Right lobe of liver (tissue), 6 donors: ENCODE data around the gene AMPH. TPM values are rescaled to one million over a fixed set of nuclear protein-coding genes. Genes with fewer than 3 reads are reported as not detected.

Experiments
- ATAC-seq, 4 donors: fragments of 200-7000 bp; cut with Tn5 transposase; one replicate each; pipeline ENCODE4 v1.9.1; 2020; ENCODE audit warnings: mild to moderate bottlenecking in 4 of 4, moderate library complexity in 4 of 4
- DNase-seq, 3 donors: peaks; one replicate each; pipeline ENCODE4 v3.0.0-alpha.2; 2020
- H3K27ac ChIP-seq, 3 donors: fragments of 200-600 bp; one replicate each; pipeline ENCODE4 v1.8.0; 2022
- H3K27me3 ChIP-seq, 2 donors: fragments of 200-600 bp; one replicate each; pipeline ENCODE4 v1.8.0; 2022
- H3K36me3 ChIP-seq, 4 donors: fragments of 200-600 bp; sonication (generic) in 1 of 4; one replicate each; pipeline versions ENCODE4 v1.5.1 to v1.8.0; 2017 to 2022; ENCODE audit warnings: control low read depth in 1 of 4
- H3K4me1 ChIP-seq, 4 donors: fragments of 200-600 bp; sonication (generic) in 1 of 4; one replicate each; pipeline versions ENCODE4 v1.5.1 to v1.8.0; 2017 to 2022; ENCODE audit warnings: control low read depth in 1 of 4
- H3K4me3 ChIP-seq, 3 donors: fragments of 200-600 bp; one replicate each; pipeline ENCODE4 v1.8.0; 2022
- H3K9me3 ChIP-seq, 4 donors: fragments of 200-600 bp; sonication (generic) in 1 of 4; one replicate each; pipeline versions ENCODE4 v1.5.1 to v1.8.0; 2017 to 2022; ENCODE audit warnings: control low read depth in 1 of 4
- CTCF ChIP-seq, 4 donors: fragments of 200-600 bp in 3 of 4; fragments of 450-650 bp in 1 of 4; IDR thresholded peaks; one replicate each; pipeline versions ENCODE4 v1.5.1 to v1.8.0; 2016 to 2022; ENCODE audit warnings: antibody characterized with exemption in 4 of 4, mild to moderate bottlenecking in 2 of 4
- POLR2A ChIP-seq: fragments of 450-650 bp; IDR thresholded peaks from one replicate; pipeline ENCODE4 v1.6.1; 2017; ENCODE audit warnings: antibody characterized with exemption, mild to moderate bottlenecking
- WGBS: methylation state at CpG from one replicate; pipeline ENCODE4 v1.1.6; 2018; ENCODE audit warnings: low coverage, low lambda C conversion rate; ENCODE audit not compliant: insufficient coverage; ENCODE audit errors: missing lambda C conversion rate; 5-methylcytosine and 5-hydroxymethylcytosine counted together
- intact Hi-C, 2 donors: fragments of 100-400 bp; cut with DNase I; formaldehyde crosslinking; loops; one replicate each; pipeline versions ENCODE4 v1.11.2 to v1.14.1; 2022
- total RNA-seq, 6 experiments: library from RNA; depleted of rRNA in 2 of 6; stranded (reverse); fragments of >200 nt in 2 of 6; fragmentation: NEBNext Ultra II Directional in 3 of 6; extraction: Animal tissue kit (Norgen Biotek cat#: 25700) in 3 of 6; gene quantifications; one replicate each; pipeline versions ENCODE4 v1.1.0 to v1.2.4, GENCODE V29; 2016 to 2023
- donor health status: DM: no; HTN: yes; CAD: no.
- donor health status: DM: no; HTN: no; CAD: no.
- donor health status: DM: no; HTN: no; CAD: no.
- donor health status: DM: no; HTN: yes; CAD: no.
- donor health status: DM: no; HTN: yes; CAD: no.

AMPH gene
- total RNA-seq, 6 experiments from 2014 or later, result 0.20 to 0.67 (median 0.39) TPM

- H3K9me3 ChIP-seq, result no peaks in the 10 kb centered on the region
- intact Hi-C loops, result no loop called here
- no peak for TF ChIP-seq POLR2A
- no peak for TF ChIP-seq CTCF (IDR thresholded peaks at IDR 0.05)
- no peak for DNase-seq
- ATAC-seq, result no peak
- no peaks in the 10 kb centered on the region for H3K4me1 ChIP-seq
- no peaks in the 10 kb centered on the region for H3K27me3 ChIP-seq
- H3K27ac ChIP-seq, result no peak overlapping the region
- no peaks in the 10 kb centered on the region for H3K36me3 ChIP-seq
- H3K4me3 ChIP-seq, result no peak overlapping the region
These were observed 192.2 kb downstream of the AMPH start for GRCh38 chr7:38438970-38439369.

DNA sequence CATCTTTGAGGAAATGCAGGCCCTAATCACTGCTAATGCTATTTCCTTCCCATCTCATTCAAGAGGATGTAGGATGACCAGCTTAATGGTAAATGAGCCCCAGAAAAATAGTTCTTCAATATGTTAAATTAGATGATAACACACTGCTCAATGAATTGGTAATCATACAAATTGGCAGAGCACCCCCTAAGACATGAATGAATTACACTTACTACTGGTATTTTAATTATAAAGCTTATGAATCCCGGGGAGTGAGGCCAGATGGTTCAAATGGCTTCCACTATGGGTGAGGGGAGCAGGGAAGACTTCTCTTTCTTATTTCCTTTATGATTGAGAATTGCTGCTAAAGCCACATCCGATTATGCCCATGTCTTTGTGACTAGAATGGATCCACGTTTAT lies 198.5 kb downstream of the AMPH start:
- intact Hi-C loops, result no loop called here

GRCh38 chr7:38432080-38432479 lies 199.1 kb downstream of the AMPH start:
- Histone ChIP-seq H3K4me3 (no peak overlapping the region), H3K27me3 (no peaks in the 10 kb centered on the region), H3K9me3 (no peaks in the 10 kb centered on the region), H3K4me1 (no peaks in the 10 kb centered on the region), H3K36me3 (no peaks in the 10 kb centered on the region), H3K27ac (no peak overlapping the region)
- 22% methylated on average over 1 of the region's 1 CpG for WGBS
- no peak for ATAC-seq
- intact Hi-C loops, result no loop called here
- no peak for DNase-seq
- TF ChIP-seq POLR2A (no peak), CTCF (IDR thresholded peaks at IDR 0.05) (no peak)

More for the DNA sequence above, 198.5 kb downstream of the AMPH start:
- H3K4me1 ChIP-seq, result no peaks in the 10 kb centered on the region
- ATAC-seq (no peak), DNase-seq (no peak)
- TF ChIP-seq CTCF (IDR thresholded peaks at IDR 0.05), result no peak
- TF ChIP-seq POLR2A, result no peak
- H3K4me3 ChIP-seq, result no peak overlapping the region
- H3K36me3 ChIP-seq, result no peaks in the 10 kb centered on the region
- WGBS, result 53% methylated on average over 3 of the region's 3 CpGs
- H3K9me3 ChIP-seq, result no peaks in the 10 kb centered on the region
- H3K27me3 ChIP-seq, result no peaks in the 10 kb centered on the region
- H3K27ac ChIP-seq, result no peak overlapping the region

- 47% methylated on average over 7 of the region's 7 CpGs for WGBS
- Histone ChIP-seq H3K27ac (no peak overlapping the region), H3K9me3 (no peaks in the 10 kb centered on the region), H3K36me3 (no peaks in the 10 kb centered on the region), H3K4me3 (no peak overlapping the region), H3K27me3 (no peaks in the 10 kb centered on the region), H3K4me1 (no peaks in the 10 kb centered on the region)
- ATAC-seq (no peak), DNase-seq (no peak)
- intact Hi-C loops, result no loop called here
- TF ChIP-seq POLR2A (no peak), CTCF (IDR thresholded peaks at IDR 0.05) (no peak)
These were observed 202.1 kb downstream of the AMPH start for GRCh38 chr7:38429057-38429456.

DNA sequence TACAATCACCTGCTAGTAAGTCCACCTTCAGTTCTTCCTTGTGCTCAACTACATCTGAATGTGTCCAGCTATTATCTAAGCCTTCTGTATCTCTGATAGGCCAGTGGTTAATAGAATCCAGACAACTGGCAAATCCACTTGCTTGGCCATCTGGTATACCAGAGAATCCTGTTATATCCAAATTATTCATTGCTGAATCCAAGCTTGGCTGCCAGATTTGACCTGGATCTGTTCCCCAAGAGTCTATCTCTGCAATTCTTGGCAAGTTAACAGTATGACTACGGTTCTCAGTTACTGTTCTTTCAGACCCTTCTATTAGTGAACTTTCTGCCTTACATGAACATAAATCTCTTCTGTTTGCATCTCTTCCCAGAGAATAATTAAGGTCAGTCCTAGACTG lies 203.1 kb downstream of the AMPH start:
- no peak overlapping the region for H3K27ac ChIP-seq
- no peaks in the 10 kb centered on the region for H3K36me3 ChIP-seq
- ATAC-seq, result no peak
- intact Hi-C loops, result no loop called here
- DNase-seq, result no peak
- H3K27me3 ChIP-seq, result no peaks in the 10 kb centered on the region
- TF ChIP-seq POLR2A (no peak), CTCF (IDR thresholded peaks at IDR 0.05) (no peak)
- no peaks in the 10 kb centered on the region for H3K9me3 ChIP-seq
- H3K4me3 ChIP-seq, result no peak overlapping the region
- no peaks in the 10 kb centered on the region for H3K4me1 ChIP-seq
- WGBS, result 31% methylated on average over 1 of the region's 1 CpG
